A549 (cell line): ENCODE results near the gene BCL2L1. TPM values are rescaled to one million over a fixed set of nuclear protein-coding genes. Genes with fewer than 3 reads are reported as not detected.

Experiments used
- BHLHE40 ChIP-seq: IDR thresholded peaks from 2 replicates; pipeline ENCODE4 v1.6.1; 2012; ENCODE audit warnings: low read depth, low read length, inconsistent platforms
- CBX8 ChIP-seq: fragments of 200-600 bp; sonication (generic); IDR thresholded peaks from 2 replicates; pipeline ENCODE4 v1.6.1; 2016
- CHD2 ChIP-seq: fragments of 150-350 bp; IDR thresholded peaks from 2 replicates; pipeline ENCODE4 v1.6.1; 2014; ENCODE audit warnings: low read length; ENCODE audit not compliant: partially characterized antibody
- CHD4 ChIP-seq: fragments of 200-600 bp; sonication (generic); IDR thresholded peaks from 2 replicates; pipeline ENCODE4 v1.6.1; 2016; ENCODE audit warnings: antibody characterized with exemption, mild to moderate bottlenecking, borderline replicate concordance
- ESRRA ChIP-seq: fragments of 150-350 bp; IDR thresholded peaks from 2 replicates; pipeline ENCODE4 v1.6.1; 2014; ENCODE audit warnings: mild to moderate bottlenecking, low read length, borderline replicate concordance
- FOSL2 ChIP-seq, 2 experiments: fragments of 450-650 bp in 1 of 2; fragments of >200 bp in 1 of 2; sonication (Bioruptor Twin) in 1 of 2; formaldehyde crosslinking; IDR thresholded peaks; 2 replicates each; pipeline versions ENCODE4 v1.5.0 to v1.6.1; 2016 to 2020; ENCODE audit warnings: mild to moderate bottlenecking in 1 of 2, moderate library complexity in 1 of 2
- HDAC2 ChIP-seq: fragments of 200-600 bp; sonication (generic); IDR thresholded peaks from 2 replicates; pipeline ENCODE4 v1.6.1; 2016
- HEYL ChIP-seq: fragments of 250-450 bp; sonication (Bioruptor Pico); IDR thresholded peaks from 2 replicates; pipeline ENCODE4 v1.8.0; 2021; ENCODE audit warnings: mild to moderate bottlenecking, moderate library complexity
- HOXA7 ChIP-seq: fragments of 250-450 bp; sonication (Bioruptor Pico); IDR thresholded peaks from 2 replicates; pipeline ENCODE4 v1.5.0; 2020; ENCODE audit warnings: mild to moderate bottlenecking, moderate library complexity
- HOXB5 ChIP-seq: fragments of 250-450 bp; sonication (Bioruptor Pico); IDR thresholded peaks from 2 replicates; pipeline ENCODE4 v1.5.0; 2020; ENCODE audit warnings: mild to moderate bottlenecking, moderate library complexity
- JUNB ChIP-seq: fragments of >200 bp; sonication (Bioruptor Twin); formaldehyde crosslinking; IDR thresholded peaks from 2 replicates; pipeline ENCODE4 v1.6.1; 2016
- MAFK ChIP-seq: fragments of 450-650 bp; IDR thresholded peaks from 2 replicates; pipeline ENCODE4 v1.6.1; 2014; ENCODE audit not compliant: partially characterized antibody
- NPAS2 ChIP-seq: fragments of 250-450 bp; sonication (Bioruptor Pico); IDR thresholded peaks from 2 replicates; pipeline ENCODE4 v1.8.0; 2022; ENCODE audit warnings: mild to moderate bottlenecking, moderate library complexity, borderline replicate concordance
- NR3C1 ChIP-seq: fragments of >200 bp; sonication (Bioruptor Twin); formaldehyde crosslinking; IDR thresholded peaks from 3 replicates; pipeline ENCODE4 v1.6.1; 2017
- PHF8 ChIP-seq: fragments of 200-600 bp; sonication (generic); IDR thresholded peaks from 2 replicates; pipeline ENCODE4 v1.6.1; 2016; ENCODE audit warnings: low read depth, mild to moderate bottlenecking, antibody characterized with exemption, moderate library complexity, borderline replicate concordance
- RAD21 ChIP-seq, 2 experiments: fragments of >200 bp in 1 of 2; sonication (Bioruptor Twin) in 1 of 2; formaldehyde crosslinking in 1 of 2; IDR thresholded peaks in 1 of 2; conservative IDR thresholded peaks in 1 of 2; 2 replicates in 1 of 2; 3 replicates in 1 of 2; pipeline ENCODE4 v1.6.1; 2012 to 2018; ENCODE audit warnings: inconsistent platforms in 1 of 2
- RARB ChIP-seq: fragments of 250-450 bp; sonication (Bioruptor Pico); IDR thresholded peaks from 2 replicates; pipeline ENCODE4 v1.8.0; 2021; ENCODE audit warnings: mild to moderate bottlenecking, moderate library complexity
- RCOR1 ChIP-seq: fragments of 150-350 bp; IDR thresholded peaks from 2 replicates; pipeline ENCODE4 v1.6.1; 2014; ENCODE audit warnings: antibody characterized with exemption, low read length, low read depth
- RFX5 ChIP-seq: fragments of 450-650 bp; IDR thresholded peaks from 2 replicates; pipeline ENCODE4 v1.7.1; 2014; ENCODE audit warnings: antibody characterized with exemption, mild to moderate bottlenecking, moderate library complexity
- SREBF2 ChIP-seq: fragments of 450-650 bp; IDR thresholded peaks from 2 replicates; pipeline ENCODE4 v1.6.1; 2014; ENCODE audit warnings: mild to moderate bottlenecking, moderate library complexity
- ZFP36 ChIP-seq: fragments of 450-650 bp; IDR thresholded peaks from 2 replicates; pipeline ENCODE4 v1.6.1; 2014; ENCODE audit warnings: borderline replicate concordance; ENCODE audit not compliant: partially characterized antibody
- ZNF302 ChIP-seq: fragments of 250-450 bp; sonication (Bioruptor Pico); IDR thresholded peaks from 2 replicates; pipeline ENCODE4 v1.9.0; 2021; ENCODE audit warnings: inconsistent platforms, mild to moderate bottlenecking, moderate library complexity
- polyA plus RNA-seq, 4 experiments: library from polyadenylated mRNA; depleted of rRNA in 3 of 4; stranded (reverse); fragments of >200 nt; fragmentation: RNase III in 1 of 4; extraction: RNeasy Plus Mini Kit Qiagen cat#74134 plus additional on column Dnase treatment in 1 of 4; gene quantifications; 2 replicates in 3 of 4; 3 replicates in 1 of 4; pipeline ENCODE4 v1.2.3, GENCODE V29; 2011 to 2017
- TF ChIP-seq, protein P1 (sequence below): IDR thresholded peaks from 2 replicates; pipeline ENCODE4 v1.6.1; 2012
- TF ChIP-seq, protein P2 (sequence below): IDR thresholded peaks from 2 replicates; pipeline ENCODE4 v1.6.1; 2012
- TF ChIP-seq, protein P3 (sequence below): fragments of >200 bp; sonication (Bioruptor Twin); formaldehyde crosslinking; IDR thresholded peaks from 2 replicates; pipeline ENCODE4 v1.6.1; 2016
- TF ChIP-seq, protein P4 (sequence below): fragments of 250-450 bp; sonication (Bioruptor Pico); IDR thresholded peaks from 2 replicates; pipeline ENCODE4 v1.5.0; 2020; ENCODE audit warnings: low read depth, mild to moderate bottlenecking, moderate library complexity
- TF ChIP-seq, protein P5 (sequence below): fragments of 150-350 bp; IDR thresholded peaks from 2 replicates; pipeline ENCODE4 v1.6.1; 2014; ENCODE audit warnings: low read depth, mild to moderate bottlenecking, low read length

BCL2L1 gene
- polyA plus RNA-seq, 2 of the 4 experiments (the other 2 are of a cell fraction): 154 to 178 TPM

DNA sequence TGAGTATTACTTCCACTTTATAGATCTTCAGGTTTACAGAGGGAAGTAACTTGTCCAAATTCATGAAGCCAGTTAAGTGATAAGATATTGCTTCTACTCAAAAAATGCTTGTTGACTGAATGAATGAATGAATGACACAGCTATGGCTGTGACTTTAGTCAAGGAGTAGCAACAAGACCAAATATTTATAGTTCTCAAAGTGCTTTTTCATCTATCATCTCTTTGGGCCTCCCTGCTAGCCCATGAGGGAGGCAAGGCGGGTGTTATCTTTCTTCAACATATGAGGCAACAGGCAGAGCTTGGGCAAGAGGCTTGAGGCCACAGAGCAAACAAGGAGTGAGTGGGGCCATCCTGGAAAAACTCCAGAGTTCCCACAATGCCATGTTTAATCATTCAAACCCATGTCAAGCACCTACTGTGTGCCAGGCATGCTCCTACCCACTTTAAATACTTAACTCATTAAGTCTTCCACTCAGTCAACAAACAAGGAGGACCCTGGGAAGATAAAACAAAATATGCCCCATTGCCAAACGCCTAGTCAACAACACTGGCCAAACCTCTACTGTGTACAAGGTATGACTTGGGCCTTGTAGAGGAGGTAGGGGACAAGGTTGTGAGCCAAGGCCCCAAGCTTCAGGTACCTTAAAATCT, 15.9 kb downstream of the BCL2L1 start (continued):
- TF ChIP-seq, protein P1, sequence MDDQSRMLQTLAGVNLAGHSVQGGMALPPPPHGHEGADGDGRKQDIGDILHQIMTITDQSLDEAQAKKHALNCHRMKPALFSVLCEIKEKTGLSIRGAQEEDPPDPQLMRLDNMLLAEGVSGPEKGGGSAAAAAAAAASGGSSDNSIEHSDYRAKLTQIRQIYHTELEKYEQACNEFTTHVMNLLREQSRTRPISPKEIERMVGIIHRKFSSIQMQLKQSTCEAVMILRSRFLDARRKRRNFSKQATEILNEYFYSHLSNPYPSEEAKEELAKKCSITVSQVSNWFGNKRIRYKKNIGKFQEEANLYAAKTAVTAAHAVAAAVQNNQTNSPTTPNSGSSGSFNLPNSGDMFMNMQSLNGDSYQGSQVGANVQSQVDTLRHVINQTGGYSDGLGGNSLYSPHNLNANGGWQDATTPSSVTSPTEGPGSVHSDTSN: no peak
- TF ChIP-seq ESRRA (no peak), BHLHE40 (no peak), HDAC2 (no peak), NPAS2 (CRISPR knock-in tag) (no peak), CBX8 (no peak), FOSL2 (IDR thresholded peaks at IDR 0.05) (peak; percentile 31; the same call in 1 of the 2 replicates), FOSL2 (CRISPR knock-in tag; IDR thresholded peaks at IDR 0.05) (peak; percentile 42), HOXB5 (CRISPR knock-in tag) (peak; percentile 89; the same call in 1 of the 2 replicates), PHF8 (no peak), RCOR1 (no peak), MAFK (no peak), ZNF302 (CRISPR knock-in tag) (no peak), HOXA7 (peak; percentile 26; the same call in 1 of the 2 replicates), JUNB (peak; percentile 63), HEYL (0 out of 2 replicates have a peak, but pooled peaks have one; percentile 26), CHD4 (no peak), RFX5 (no peak), NR3C1 (no peak), RAD21 (conservative IDR thresholded peaks at IDR 0.05 in 1 of 2, IDR thresholded peaks at IDR 0.05 in 1 of 2) (no peak; a peak in 2 of 5 replicates), RARB (CRISPR knock-in tag) (no peak), CHD2 (no peak), SREBF2 (no peak), ZFP36 (no peak)
- TF ChIP-seq, protein P2, sequence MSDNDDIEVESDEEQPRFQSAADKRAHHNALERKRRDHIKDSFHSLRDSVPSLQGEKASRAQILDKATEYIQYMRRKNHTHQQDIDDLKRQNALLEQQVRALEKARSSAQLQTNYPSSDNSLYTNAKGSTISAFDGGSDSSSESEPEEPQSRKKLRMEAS: peak; percentile 63
- TF ChIP-seq, protein P3, sequence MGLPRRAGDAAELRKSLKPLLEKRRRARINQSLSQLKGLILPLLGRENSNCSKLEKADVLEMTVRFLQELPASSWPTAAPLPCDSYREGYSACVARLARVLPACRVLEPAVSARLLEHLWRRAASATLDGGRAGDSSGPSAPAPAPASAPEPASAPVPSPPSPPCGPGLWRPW: peak; percentile 89
- TF ChIP-seq, protein P4, sequence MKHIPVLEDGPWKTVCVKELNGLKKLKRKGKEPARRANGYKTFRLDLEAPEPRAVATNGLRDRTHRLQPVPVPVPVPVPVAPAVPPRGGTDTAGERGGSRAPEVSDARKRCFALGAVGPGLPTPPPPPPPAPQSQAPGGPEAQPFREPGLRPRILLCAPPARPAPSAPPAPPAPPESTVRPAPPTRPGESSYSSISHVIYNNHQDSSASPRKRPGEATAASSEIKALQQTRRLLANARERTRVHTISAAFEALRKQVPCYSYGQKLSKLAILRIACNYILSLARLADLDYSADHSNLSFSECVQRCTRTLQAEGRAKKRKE (CRISPR knock-in tag): peak; percentile 84
- TF ChIP-seq, protein P5, sequence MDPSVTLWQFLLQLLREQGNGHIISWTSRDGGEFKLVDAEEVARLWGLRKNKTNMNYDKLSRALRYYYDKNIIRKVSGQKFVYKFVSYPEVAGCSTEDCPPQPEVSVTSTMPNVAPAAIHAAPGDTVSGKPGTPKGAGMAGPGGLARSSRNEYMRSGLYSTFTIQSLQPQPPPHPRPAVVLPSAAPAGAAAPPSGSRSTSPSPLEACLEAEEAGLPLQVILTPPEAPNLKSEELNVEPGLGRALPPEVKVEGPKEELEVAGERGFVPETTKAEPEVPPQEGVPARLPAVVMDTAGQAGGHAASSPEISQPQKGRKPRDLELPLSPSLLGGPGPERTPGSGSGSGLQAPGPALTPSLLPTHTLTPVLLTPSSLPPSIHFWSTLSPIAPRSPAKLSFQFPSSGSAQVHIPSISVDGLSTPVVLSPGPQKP: no peak
